Measurements from ENCODE around the gene TNIP1.

GRCh38 chr5:151030056-151030336, 50.8 kb downstream of the TNIP1 start:
- TF ChIP-seq, protein P1, sequence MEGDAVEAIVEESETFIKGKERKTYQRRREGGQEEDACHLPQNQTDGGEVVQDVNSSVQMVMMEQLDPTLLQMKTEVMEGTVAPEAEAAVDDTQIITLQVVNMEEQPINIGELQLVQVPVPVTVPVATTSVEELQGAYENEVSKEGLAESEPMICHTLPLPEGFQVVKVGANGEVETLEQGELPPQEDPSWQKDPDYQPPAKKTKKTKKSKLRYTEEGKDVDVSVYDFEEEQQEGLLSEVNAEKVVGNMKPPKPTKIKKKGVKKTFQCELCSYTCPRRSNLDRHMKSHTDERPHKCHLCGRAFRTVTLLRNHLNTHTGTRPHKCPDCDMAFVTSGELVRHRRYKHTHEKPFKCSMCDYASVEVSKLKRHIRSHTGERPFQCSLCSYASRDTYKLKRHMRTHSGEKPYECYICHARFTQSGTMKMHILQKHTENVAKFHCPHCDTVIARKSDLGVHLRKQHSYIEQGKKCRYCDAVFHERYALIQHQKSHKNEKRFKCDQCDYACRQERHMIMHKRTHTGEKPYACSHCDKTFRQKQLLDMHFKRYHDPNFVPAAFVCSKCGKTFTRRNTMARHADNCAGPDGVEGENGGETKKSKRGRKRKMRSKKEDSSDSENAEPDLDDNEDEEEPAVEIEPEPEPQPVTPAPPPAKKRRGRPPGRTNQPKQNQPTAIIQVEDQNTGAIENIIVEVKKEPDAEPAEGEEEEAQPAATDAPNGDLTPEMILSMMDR (conservative IDR thresholded peaks at IDR 0.05 in 1 of 2, IDR thresholded peaks at IDR 0.05 in 1 of 2; ENCODE audit: extremely low read depth in 1 of 2, insufficient read depth in 1 of 2, low read depth in 1 of 2, low read length in 2 of 2) = no peak
- no peak for TF ChIP-seq EZH2 (IDR thresholded peaks at IDR 0.05; ENCODE audit: borderline replicate concordance, low read length)
